GM21786 (cell line): ENCODE measurements around the gene CRELD2.
A peak's percentile ranks its signal among the peaks of the same experiment; 100 is the strongest.

Experiments used
- ATAC-seq: cut with Tn5 transposase; IDR thresholded peaks from one replicate; pipeline ENCODE4 v1.9.1; 2021; ENCODE audit not compliant: unreplicated experiment

Gene CRELD2

DNA sequence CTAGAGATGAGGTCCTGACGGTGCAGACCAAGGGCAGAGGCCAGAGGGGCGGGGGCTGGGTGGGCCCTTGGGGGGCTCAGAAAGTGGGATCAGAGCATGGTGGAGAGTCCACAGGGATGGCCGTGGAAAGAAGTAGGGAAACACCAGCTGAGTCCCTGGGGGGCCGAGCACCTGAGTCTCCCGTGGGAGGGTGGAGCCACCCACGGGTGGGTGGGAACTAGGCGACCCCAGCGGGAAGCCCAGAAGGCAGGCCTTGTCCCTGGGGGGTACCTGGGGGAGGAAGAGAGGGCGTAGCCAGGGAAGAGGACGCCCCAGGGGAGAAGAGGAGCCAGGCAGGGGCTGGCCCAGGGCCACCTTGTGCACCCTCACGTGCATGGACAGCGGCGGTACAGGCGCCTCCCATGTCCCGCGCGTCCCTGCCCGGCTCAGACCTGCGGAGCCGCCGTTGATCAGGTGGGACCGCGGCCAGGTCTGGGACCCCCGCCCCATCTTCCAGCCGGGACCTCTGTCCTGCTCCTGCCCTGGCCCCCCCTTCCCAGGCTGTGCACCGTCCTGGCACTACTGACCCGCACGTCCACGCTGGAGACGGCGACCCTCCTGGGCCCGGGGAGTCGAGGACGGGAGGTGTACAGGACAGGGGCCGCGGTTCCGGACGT is 10.2 kb downstream of the CRELD2 start:
- no peak for ATAC-seq

DNA sequence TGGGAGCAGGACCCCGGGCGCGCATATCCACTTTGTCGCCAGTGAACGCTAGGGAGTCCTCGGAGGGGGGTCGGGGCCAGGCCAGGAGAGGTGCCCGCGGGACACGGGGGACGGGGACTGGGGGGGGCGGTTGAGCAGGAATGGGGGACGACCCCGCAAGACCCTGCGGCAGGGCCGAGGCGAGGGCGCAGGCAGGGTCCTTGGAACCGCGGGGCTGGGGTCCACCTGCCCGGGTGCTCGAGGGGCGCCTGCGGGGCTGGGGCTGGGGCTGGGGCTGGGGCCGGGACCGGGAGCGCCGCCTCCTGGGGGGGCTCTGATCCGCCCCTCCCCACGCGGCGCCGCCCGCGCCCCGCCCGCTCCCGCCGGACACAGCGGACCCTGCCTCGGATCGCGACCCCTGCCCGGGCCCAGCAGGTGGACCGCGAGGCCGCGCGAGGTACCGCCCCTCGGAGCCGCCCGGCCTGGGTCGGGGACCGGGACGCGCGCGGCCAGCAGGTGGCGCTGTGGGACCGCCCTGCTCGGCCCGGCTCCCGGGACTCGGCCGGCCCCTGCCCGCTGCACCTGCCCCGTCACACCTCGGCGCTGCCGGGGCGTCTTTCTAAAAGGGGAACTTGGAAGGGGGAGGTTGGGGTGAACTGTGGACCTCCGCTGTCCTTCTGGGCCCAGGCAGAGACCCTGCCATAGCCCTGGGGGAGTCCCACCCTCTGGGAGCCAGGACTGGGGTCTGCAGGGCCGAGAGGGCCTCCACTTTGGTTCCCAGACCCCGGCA is 11.0 kb downstream of the CRELD2 start:
- ATAC-seq = no peak

DNA sequence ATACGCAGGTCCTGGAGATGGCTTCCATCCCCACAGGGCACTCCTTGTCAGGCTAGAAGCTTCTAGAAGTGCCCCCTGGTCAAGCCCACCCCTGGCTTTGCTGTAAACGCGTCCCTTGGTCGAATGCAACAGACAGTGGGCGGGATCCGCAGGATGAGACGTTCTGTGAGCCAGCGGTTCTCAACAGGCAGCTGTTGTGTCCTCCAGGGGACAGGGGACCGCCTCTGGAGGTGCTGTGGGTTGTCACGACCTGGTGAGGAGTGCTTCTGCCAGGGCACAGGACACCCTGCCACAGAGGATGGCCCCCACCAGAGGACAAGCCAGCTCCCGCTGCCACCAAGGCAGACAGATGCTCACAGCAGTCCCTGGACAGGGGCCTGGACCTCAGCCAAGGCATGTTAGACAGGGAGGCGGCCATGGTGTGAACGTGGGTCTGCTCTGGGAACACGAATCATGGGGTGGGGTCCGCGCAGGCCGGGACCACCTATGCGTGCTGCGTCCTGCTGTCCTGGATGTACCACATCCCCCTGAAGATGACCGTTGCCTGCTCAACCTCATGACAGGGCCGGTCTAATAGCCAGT is 11.7 kb downstream of the CRELD2 start:
- no peak for ATAC-seq

DNA sequence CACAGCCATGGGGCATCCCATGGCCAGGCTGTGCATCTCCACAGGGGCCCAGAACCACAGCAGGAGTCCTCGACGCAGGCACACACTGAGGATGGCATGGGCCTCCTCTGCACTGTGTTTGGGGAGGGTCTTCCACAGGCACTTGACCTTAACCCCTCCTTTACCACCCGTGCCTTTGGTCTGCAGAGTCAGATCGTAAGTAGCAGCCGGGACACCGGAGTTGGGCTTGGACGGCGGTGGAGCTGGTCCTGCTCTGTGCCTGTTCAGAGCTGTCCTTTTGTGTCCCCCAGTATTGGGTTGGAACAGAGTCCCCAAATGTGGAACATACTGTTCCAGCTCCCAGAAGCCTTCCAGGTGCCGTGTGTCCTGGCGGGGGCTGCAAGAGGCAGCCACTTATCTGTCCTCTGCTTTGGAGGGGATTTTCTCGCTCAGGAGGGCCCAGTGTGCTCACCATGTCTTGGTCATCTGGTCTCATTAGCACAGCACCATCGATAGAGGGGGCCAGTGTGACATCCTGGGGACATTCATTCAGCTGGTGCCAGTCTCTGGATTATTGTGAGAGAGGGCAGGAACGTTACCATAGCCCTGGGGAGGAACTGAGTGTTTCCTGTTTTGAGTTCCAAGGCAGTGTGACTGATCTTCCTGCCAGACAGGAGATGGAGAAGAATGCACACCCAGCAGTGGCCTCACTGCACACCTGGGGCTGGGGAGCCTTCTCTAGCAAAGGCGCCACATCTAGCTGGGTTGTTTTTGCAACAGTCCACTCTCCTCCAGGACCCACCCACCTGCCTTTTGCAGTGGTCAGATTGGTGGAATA is 12.4 kb downstream of the CRELD2 start:
- peak; percentile 38 for ATAC-seq

DNA sequence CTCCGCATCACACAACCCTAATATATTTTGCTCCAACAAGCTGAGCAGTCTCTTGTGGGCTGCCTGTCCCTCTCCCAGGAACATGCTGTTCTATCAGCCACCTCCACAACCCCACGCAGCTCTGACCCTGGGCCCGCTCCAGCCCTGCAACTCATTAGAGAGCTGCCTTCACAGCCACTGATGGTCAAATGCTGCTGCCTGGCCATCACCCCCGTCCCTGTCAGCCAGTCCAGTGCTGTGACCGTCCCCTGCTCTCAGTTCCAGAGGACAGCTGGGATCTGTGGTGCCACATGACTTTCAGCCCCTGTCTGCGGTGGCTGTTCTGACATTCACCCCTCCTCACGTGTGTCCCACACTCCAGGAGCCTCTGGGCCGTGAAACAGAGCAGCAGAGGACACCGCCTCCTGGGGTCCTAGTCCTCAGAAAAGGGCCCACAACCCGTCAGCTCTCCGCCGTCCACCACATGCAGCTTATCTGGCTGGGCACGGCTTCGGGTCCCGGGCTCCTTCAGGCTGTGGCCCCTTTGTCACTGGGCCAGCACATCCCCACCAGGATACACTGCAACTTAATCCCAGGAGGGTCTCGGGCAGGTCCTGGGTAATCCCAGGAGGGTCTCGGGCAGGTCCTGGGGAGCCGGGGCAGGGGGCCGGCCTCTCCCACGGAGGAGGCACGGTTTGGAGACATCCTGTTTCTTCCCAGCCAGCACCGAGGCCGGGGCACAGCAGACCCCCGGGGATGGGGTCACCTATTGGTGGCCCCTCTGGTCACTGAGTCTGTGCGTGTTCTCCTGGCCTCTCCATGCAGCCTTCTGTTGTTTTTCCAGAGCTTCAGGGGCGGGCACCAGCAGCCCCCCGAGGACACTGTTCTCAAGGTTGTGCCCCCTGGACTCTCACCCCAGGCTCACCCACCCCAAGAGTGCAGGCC is 15.1 kb downstream of the CRELD2 start:
- ATAC-seq = no peak

DNA sequence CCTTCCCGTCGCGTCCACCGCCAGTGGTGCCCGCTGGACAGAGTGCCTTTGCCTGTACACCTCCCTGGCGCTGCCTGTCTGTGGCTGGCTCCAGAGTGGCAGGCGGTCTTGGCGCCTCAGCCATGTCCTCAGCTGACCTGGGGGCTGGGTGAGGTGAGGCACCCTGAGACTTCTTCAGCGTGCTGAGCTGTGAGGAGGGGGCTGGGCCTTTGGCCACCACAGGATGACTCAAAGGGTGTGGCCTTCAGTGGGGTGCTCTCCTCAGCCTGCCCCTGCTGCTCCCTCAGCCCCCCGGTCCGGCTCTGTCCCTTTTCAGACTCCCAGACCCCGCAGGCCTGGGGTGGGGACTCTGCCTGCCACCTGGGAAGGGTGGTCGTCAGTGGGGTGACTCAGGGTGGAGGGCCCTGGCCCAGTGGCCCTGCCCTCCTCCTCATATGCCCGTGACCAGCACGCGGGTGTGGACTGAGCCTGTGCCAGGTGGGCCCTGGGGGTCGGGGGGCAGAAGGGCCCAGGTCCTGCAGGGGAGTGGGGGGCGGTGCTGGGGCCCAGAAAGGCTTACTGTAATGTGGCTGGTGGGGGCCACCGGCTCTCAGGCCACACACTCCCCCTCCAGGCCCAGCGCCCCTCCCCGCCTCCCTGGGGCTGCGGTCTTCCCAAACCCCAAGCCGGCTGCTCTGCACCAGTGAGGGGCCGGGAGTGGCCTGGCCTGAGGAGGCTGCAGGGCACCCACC is 15.9 kb downstream of the CRELD2 start:
- no peak for ATAC-seq

DNA sequence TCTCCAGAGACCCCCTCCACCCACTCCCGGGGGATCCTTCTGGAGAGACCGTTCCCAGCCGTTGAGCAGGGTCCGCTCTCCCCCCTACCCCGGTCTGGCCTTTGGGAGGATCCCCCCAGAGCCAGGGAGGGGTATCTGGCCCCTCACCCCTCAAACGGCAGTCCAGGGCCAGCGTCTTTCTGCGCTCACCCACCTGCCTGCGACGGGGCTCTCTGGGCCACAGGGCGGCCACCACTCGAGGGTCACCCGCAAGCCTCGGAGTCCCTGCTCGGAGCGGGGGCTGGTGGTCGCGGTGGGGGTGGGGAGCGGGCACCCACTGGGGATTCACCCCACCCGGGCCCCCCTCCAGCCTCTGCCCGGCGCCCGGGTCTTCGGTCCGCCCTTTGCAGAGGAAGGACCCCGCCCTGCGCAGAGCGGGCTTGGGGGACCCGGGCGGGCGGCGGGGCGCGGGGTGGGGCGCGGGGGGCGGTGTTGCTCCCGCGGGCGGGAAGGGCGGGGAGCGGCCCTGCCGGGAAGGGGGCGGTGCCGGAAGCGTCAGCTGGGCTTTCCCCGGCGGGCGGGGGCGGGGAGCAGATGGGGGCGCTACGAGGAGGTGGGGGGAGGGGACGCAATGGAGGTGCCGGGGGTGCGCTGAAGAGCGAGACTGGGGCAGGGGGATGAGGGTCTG is 16.6 kb downstream of the CRELD2 start:
- no peak for ATAC-seq

DNA sequence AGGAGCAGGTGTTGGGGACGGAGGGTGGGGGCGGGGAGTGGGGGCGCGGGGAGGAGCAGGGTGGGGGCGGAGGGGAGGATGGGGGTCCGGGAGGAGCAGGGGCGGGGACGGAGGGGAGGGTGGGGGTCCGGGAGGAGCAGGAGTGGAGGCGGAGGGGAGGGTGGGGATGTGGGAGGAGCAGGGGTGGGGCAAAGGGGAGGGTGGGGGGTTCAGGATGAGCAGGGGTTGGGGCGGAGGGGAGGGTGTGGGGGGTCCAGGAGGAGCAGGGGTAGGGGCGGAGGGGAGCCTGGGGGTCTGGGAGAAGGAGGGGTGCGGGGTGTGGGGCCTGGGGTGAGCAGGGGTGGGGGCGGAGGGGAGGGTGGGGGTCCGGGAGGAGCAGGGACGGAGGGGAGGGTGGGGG is 17.1 kb downstream of the CRELD2 start:
- ATAC-seq = no peak

DNA sequence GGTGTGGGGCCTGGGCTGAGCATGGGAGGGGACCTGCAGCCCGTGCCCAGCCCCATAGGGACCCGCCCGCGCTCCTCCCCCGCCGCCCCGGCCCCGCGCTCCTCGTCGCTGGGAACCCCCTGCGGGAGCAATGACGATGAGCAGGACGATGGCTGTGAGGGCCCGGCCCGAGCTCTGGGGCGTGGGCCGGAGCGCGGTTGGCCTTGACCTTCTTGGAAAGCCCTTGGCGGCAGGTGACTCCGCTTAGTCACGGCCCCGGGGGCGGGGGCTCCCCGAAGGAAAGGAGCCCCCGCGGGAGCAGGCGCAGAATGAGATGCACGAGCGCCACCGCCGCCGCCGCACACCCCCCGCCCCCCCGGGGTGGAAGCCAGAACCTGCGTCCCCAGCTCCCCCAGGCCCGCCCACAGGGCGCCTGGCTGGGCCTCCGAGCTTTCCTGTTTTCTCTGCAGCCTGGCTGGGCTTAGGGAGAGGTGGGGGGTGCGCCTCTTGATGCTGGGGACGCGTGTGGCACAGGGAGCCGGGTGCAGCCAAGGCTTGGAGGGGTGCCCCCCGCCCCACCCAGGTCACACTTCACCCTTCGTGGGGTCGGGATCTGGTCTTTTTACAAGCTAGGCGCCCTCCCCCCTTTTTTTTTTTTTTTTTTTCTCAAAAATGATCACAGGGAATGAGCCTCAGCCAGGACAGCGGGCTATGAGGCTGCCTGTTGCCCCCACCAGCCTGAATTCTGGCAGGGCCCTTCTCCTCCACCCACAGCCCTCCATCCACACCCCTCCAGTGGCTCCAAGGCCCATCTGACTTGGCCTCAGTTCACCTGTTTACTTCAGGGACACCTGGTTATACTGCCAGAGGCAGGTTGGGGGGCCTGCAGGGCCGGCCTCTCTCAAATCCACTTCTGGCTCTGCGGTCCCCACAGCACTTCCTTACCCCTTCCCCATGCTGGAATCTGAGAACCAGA is 17.9 kb downstream of the CRELD2 start:
- peak; percentile 55 for ATAC-seq

DNA sequence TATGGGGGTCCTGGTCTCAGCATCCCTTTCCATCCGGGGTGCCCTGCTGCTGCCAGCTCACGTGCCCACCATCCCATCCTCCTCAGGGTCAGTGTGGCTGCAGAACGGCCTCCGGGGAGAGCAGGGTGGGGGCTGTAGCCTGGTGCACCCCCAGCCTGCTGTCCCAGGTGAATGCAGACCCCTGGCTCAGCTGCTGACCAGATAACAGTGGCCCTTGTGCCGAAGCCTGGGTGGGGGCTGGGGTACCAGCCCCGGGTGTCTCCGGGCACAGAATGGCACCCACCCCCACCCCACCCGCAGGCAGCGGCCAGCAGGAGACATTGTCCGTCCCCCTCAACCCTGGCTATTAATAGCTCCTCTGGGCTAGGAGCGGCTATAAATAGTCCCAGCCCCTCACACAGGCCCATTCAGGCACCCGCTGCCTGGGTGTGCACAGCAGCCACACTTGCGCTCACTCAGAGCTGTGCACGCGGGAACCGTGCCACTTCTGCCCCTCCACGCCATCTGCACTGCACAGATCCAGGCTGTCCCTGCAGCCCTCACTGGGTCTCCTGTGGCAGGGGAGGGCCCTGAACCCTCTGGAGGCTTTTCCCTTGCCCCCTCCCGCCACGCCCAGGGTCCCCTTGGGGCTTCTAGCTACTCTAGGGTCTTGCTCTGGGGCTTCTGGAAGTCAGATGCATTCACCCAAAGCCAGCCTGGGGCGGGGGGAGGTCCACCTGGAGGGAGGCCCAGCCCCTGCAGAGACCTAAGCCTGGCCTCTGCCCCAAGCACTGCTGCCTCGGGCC is 18.7 kb downstream of the CRELD2 start:
- ATAC-seq = no peak

DNA sequence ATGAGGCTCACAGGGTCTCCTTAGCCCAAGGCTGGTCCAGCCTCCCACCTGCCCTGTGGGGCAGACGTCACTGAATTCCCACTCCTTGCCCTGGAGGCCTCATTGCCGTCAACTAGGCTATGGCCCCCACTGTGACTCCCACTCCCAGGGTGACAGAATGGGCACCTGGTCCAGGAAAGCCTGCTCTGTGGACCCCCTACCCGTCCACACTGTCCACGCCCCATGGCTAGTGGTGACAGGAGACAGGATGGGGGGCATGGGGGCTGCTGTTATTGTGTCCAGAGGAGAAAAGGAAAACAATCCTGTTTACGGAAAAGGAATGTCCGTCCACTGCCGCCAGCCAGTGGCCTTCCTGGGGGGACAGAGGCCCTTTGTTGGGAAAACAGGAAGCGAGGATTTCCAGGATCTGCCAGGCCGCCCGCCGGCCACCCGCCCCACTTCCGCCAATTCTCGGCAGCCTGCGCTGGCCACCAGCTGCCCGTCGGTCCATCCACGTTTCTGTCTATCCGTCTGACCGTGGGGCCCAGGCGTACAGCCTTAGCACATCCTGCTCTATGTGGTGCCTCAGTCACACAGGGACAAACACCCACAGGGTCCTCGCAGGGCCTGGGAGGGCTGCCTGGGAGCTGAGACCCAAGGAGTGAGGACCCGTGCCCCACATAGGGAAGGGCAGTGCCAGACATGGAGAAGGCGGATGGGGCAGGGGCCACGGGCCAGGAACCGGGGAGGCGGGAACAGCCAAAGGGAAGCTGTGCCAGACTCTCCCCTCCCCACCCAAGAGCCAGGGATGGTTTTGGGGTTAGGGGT is 19.5 kb downstream of the CRELD2 start:
- no peak for ATAC-seq

DNA sequence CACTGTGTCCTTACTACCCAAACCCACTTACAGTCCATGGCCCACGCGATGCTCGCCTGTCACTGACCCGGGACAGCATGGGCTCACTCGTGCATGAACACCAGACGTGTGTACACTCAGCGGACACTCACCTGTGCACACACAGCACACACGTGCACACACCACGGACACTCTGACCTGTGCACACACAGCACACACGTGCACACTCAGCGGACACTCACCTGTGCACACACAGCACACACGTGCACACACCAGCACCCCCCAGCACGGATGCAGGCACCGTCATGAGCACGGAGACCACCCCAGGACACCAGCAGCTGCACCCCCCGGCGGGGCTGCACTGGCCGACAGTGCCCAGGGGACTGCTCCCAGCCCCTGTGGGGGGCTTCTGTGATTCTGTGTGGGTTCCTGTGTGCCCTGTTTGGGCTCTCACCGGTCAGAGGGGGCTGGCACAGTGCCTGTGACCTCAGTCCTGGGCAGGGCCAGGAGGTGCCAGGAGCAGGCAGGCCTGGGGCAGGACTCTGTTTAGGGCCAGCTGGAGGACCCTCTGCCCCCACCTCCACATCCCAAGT is 20.2 kb downstream of the CRELD2 start:
- ATAC-seq = no peak

DNA sequence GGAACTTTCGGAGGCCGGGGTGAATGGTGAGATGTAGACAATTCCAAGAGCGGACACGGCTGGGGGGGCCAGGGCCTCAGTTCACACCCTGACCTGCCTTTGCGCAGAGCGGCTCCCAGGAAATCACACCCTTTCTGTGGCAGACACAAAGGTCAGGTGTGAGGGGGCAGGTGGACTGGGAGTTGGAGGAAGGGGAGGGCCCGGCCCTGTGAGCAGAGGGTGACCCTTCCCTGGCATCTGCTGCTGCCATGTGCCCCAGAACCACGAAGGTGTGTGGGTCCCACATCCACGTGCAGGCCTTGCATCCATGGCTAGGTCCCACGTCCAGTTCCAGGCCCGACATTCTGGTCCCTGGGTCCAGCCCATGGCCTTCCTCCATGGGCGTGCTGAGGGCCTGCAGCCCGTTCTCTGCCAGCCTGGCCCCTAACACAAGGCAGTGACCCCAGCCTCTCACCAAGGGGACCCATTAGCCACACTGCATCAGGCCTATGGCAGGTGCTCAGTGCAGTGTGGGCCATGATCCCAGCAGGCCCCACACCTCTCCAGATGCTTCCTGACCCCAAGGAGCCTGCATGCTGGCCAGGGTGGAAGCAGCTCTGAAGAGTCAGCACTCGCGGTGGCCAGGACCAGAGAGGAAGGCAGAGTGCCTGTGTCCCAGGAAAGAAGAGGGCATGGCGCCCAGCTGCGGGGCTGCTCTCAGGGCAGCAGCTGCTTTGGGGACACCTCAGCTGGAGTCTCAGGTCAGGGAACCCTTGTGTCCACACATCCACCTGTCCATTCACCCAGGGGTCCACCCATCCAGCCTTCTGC is 23.3 kb downstream of the CRELD2 start:
- ATAC-seq = no peak

DNA sequence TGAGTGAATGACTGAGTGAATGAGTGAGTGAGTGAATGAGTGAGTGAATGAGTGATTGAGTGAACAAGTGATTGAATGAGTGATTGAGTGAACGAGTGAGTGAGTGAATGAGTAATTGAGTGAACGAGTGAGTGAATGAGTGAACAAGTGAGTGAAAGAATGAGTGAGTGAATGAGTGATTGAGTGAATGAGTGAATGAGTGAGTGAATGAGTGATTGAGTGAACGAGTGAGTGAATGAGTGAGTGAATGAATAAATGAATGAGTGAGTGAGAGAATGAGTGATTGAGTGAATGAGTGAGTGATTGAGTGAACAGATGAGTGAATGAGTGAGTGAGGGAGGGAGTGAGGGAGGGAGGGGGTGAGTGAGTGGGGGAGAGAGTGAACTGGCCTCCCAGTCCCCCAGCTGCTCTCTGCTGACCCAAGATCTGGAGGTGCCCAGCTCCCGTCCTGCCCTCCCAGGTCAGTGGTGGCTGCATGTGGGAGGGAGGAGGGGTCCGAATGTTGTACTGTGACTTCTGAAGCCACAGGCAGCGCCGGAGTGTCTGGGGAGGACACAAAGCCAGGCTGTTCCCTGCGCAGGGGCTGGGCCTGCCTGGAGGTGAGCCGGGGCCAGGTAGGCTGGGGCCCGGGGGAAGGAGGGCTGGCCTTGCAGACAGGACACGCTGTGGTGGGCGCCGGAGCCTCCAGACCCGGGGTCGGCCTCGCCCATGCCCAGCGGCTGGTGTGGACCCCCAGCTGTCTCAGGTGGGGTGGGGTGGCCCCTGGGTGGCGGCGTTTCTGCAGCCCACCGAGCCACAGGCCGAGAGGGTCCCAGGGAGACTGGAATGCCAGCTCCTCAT is 24.4 kb downstream of the CRELD2 start:
- ATAC-seq = no peak

DNA sequence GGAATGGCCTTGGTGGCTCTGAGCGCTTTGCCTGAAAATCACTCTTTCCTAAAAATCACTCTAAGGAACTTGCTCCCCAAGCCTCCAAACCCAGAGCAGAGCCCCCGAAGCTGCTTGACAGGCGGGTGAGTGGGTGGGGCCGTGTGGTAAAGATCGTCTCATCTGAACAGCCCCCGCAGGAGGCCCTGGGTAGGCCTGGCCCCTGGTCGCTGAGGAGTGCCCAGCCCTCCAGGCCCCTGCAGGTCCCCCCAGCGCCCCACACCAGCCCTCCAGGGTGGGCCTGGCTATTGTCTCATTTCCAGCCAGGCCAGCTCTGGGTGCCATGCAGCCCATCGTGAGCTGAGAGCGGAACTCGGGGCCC is 25.0 kb downstream of the CRELD2 start:
- no peak for ATAC-seq
